ENCODE results near the gene NADSYN1. TPM values are rescaled to one million over a fixed set of nuclear protein-coding genes. Genes with fewer than 3 reads are reported as not detected.
A peak's percentile ranks its signal among the peaks of the same experiment; 100 is the strongest.

NADSYN1 gene
- total and polyA plus RNA-seq, 2 of the 13 experiments (the other 11 are each of a cell fraction or from before 2014, with no cell fraction given): 35.7 to 51.5 TPM

DNA sequence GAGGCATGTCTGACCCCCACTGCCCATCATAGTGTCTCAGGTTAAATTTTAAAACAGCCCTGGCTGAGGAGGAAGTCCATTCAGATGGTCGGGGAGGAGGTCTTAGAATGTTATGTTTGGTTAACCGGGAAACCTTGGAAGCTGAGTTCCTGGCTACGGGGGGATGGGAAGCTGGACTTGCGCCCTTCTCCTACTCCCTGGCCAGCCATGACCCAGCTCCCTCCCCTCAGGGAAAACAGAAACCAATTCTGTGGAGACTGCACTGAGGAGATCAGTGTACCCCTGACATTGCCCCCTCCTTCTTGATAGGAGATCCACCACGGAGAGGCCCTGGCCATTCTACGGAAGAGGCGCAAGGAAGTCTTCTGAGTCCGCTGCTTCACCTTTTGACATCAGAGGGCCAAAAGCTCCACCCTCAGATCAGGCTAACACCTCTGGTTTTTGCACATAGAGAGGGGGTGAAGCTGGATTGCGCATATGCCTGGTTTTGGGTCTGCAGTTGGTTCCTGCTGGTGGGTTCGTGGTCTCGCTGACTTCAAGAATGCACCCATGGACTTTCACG is 92.5 kb downstream of the NADSYN1 start (continued):
- TF ChIP-seq, protein P1, sequence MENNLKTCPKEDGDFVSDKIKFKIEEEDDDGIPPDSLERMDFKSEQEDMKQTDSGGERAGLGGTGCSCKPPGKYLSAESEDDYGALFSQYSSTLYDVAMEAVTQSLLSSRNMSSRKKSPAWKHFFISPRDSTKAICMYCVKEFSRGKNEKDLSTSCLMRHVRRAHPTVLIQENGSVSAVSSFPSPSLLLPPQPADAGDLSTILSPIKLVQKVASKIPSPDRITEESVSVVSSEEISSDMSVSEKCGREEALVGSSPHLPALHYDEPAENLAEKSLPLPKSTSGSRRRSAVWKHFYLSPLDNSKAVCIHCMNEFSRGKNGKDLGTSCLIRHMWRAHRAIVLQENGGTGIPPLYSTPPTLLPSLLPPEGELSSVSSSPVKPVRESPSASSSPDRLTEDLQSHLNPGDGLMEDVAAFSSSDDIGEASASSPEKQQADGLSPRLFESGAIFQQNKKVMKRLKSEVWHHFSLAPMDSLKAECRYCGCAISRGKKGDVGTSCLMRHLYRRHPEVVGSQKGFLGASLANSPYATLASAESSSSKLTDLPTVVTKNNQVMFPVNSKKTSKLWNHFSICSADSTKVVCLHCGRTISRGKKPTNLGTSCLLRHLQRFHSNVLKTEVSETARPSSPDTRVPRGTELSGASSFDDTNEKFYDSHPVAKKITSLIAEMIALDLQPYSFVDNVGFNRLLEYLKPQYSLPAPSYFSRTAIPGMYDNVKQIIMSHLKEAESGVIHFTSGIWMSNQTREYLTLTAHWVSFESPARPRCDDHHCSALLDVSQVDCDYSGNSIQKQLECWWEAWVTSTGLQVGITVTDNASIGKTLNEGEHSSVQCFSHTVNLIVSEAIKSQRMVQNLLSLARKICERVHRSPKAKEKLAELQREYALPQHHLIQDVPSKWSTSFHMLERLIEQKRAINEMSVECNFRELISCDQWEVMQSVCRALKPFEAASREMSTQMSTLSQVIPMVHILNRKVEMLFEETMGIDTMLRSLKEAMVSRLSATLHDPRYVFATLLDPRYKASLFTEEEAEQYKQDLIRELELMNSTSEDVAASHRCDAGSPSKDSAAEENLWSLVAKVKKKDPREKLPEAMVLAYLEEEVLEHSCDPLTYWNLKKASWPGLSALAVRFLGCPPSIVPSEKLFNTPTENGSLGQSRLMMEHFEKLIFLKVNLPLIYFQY (CRISPR knock-in tag; IDR thresholded peaks at IDR 0.05; ENCODE audit: borderline replicate concordance): no peak
- TF ChIP-seq NR2F1 (CRISPR knock-in tag; IDR thresholded peaks at IDR 0.05): no peak
- TF ChIP-seq, protein P2, sequence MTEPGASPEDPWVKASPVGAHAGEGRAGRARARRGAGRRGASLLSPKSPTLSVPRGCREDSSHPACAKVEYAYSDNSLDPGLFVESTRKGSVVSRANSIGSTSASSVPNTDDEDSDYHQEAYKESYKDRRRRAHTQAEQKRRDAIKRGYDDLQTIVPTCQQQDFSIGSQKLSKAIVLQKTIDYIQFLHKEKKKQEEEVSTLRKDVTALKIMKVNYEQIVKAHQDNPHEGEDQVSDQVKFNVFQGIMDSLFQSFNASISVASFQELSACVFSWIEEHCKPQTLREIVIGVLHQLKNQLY (CRISPR knock-in tag; IDR thresholded peaks at IDR 0.05): no peak
- TF ChIP-seq ZNF205 (CRISPR knock-in tag; IDR thresholded peaks at IDR 0.05): no peak
- TF ChIP-seq, protein P3, sequence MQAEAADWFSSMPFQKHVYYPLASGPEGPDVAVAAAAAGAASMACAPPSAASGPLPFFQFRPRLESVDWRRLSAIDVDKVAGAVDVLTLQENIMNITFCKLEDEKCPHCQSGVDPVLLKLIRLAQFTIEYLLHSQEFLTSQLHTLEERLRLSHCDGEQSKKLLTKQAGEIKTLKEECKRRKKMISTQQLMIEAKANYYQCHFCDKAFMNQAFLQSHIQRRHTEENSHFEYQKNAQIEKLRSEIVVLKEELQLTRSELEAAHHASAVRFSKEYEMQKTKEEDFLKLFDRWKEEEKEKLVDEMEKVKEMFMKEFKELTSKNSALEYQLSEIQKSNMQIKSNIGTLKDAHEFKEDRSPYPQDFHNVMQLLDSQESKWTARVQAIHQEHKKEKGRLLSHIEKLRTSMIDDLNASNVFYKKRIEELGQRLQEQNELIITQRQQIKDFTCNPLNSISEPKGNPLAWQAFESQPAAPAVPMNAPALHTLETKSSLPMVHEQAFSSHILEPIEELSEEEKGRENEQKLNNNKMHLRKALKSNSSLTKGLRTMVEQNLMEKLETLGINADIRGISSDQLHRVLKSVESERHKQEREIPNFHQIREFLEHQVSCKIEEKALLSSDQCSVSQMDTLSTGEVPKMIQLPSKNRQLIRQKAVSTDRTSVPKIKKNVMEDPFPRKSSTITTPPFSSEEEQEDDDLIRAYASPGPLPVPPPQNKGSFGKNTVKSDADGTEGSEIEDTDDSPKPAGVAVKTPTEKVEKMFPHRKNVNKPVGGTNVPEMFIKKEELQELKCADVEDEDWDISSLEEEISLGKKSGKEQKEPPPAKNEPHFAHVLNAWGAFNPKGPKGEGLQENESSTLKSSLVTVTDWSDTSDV (CRISPR knock-in tag; IDR thresholded peaks at IDR 0.05): peak; percentile 34; the same call in 1 of the 2 replicates
- TF ChIP-seq, protein P4, sequence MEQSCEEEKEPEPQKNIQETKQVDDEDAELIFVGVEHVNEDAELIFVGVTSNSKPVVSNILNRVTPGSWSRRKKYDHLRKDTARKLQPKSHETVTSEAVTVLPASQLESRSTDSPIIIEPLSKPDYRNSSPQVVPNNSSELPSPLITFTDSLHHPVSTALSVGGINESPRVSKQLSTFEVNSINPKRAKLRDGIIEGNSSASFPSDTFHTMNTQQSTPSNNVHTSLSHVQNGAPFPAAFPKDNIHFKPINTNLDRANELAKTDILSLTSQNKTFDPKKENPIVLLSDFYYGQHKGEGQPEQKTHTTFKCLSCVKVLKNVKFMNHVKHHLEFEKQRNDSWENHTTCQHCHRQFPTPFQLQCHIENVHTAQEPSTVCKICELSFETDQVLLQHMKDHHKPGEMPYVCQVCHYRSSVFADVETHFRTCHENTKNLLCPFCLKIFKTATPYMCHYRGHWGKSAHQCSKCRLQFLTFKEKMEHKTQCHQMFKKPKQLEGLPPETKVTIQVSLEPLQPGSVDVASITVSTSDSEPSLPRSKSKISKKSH (CRISPR knock-in tag; IDR thresholded peaks at IDR 0.05; ENCODE audit: borderline replicate concordance): 0 out of 2 replicates have a peak, but pooled peaks have one; percentile 31
- no peak for TF ChIP-seq GATA4 (IDR thresholded peaks at IDR 0.05; ENCODE audit: borderline replicate concordance, low read depth)
- TF ChIP-seq MIXL1 (CRISPR knock-in tag; IDR thresholded peaks at IDR 0.05): no peak
- TF ChIP-seq, protein P5, sequence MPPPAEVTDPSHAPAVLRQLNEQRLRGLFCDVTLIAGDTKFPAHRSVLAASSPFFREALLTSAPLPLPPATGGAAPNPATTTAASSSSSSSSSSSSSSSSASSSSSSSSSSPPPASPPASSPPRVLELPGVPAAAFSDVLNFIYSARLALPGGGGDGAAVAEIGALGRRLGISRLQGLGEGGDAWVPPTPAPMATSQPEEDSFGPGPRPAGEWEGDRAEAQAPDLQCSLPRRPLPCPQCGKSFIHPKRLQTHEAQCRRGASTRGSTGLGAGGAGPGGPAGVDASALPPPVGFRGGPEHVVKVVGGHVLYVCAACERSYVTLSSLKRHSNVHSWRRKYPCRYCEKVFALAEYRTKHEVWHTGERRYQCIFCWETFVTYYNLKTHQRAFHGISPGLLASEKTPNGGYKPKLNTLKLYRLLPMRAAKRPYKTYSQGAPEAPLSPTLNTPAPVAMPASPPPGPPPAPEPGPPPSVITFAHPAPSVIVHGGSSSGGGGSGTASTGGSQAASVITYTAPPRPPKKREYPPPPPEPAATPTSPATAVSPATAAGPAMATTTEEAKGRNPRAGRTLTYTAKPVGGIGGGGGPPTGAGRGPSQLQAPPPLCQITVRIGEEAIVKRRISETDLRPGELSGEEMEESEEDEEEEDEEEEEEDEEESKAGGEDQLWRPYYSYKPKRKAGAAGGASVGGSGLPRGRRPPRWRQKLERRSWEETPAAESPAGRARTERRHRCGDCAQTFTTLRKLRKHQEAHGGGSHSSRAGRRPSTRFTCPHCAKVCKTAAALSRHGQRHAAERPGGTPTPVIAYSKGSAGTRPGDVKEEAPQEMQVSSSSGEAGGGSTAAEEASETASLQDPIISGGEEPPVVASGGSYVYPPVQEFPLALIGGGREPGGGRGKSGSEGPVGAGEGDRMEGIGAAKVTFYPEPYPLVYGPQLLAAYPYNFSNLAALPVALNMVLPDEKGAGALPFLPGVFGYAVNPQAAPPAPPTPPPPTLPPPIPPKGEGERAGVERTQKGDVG (CRISPR knock-in tag; IDR thresholded peaks at IDR 0.05; ENCODE audit: borderline replicate concordance): 0 out of 2 replicates have a peak, but pooled peaks have one; percentile 43
- TF ChIP-seq TBP (CRISPR knock-in tag; IDR thresholded peaks at IDR 0.05): no peak
- TF ChIP-seq ZNF75D (CRISPR knock-in tag; IDR thresholded peaks at IDR 0.05; ENCODE audit: borderline replicate concordance): no peak
- no peak for TF ChIP-seq ZNF792 (CRISPR knock-in tag; IDR thresholded peaks at IDR 0.05)
